ENCODE data around the gene LRRFIP2.
"Not testable (repeated sequence)": the region's sequence is repeated elsewhere in the genome, so short reads cannot be mapped to it uniquely, and the experiment has no call there.

Gene LRRFIP2, protein sequence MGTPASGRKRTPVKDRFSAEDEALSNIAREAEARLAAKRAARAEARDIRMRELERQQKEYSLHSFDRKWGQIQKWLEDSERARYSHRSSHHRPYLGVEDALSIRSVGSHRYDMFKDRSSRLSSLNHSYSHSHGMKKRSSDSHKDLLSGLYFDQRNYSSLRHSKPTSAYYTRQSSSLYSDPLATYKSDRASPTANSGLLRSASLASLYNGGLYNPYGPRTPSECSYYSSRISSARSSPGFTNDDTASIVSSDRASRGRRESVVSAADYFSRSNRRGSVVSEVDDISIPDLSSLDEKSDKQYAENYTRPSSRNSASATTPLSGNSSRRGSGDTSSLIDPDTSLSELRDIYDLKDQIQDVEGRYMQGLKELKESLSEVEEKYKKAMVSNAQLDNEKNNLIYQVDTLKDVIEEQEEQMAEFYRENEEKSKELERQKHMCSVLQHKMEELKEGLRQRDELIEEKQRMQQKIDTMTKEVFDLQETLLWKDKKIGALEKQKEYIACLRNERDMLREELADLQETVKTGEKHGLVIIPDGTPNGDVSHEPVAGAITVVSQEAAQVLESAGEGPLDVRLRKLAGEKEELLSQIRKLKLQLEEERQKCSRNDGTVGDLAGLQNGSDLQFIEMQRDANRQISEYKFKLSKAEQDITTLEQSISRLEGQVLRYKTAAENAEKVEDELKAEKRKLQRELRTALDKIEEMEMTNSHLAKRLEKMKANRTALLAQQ

DNA sequence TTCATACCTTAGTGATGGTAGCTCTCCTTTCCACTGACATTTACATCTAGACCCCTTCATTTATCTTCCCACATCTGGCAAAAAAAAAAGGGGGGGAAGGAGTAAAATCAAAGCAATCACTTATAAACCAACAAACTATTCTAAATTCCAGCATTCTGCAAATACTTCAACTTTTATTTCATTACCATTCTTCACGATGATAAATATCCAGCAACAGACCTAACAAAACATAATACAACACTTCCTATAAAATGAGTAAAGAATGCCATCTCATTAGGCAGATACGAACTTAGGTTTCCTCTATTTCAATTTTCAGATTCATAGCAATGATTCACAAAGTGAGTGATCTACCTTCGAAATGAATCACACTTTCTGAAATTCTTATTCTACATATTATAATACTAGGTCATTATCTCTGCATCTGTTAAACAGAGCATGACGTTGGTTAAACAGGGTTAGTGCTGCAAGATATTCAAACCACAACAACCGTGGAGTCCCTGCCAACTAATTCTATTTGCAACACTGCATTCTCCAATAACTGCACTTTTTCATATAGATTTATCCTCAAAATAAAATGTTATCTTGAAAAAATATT, at the start of gene LRRFIP2:
LRRFIP2 (minus strand) TSS at position 51 of the 595 bp plus-strand sequence. CDS start 25,599 bp downstream, outside the sequence.
- no peak for DNase-seq (ENCODE audit: low read depth)

- no peak for DNase-seq (ENCODE audit: low read depth)
Observed at GRCh38 chr3:37223576-37223975, 49.2 kb upstream of the LRRFIP2 start.

GRCh38 chr3:37223141-37223558, 48.8 kb upstream of the LRRFIP2 start:
- no peak for DNase-seq (ENCODE audit: low read depth)

GRCh38 chr3:37222542-37222941, 48.2 kb upstream of the LRRFIP2 start:
- DNase-seq (ENCODE audit: low read depth): not testable (repeated sequence)

- DNase-seq (ENCODE audit: low read depth): no peak
Observed at GRCh38 chr3:37221407-37221806, 47.0 kb upstream of the LRRFIP2 start.

DNA sequence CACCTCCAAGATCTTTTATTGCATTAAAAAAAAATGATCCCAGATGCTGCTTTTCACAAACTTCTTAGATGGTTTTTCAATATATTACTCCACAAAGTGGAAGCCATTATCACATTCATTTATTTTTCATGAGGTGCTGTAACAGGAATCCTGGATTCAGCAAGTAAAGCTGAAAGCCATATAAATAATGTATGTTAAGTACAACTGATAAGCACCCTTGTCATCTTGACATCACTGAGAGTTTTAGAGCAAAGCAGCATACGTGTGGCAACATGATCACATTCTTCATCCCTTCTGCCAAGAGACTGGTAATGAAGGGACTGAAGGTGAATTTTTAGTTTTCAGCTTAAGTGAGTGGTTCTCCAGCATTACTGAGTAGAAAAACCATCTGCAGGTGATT, 44.9 kb upstream of the LRRFIP2 start:
- DNase-seq (ENCODE audit: low read depth): no peak

DNA sequence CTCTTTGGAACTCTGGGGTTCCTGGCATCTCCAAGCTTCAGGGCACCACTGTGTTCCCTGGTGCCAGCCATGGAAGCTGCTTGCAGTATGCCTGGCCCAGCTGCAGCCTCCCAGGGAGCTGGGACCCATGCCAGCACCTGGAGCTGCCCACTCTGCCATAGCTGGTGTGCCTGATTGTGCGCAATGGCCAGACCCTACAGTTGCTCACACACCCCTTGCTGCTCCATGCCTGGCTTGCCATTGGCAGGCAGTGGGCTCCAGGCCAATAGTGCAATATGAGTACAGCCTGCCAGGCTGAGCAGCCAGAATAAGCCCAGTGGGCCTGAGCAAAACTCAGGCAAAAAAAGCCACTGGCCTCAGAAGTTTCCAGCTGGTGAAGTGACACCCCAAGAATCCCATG, 43.8 kb upstream of the LRRFIP2 start:
- no peak for DNase-seq (ENCODE audit: low read depth)

GRCh38 chr3:37217098-37217849, 42.9 kb upstream of the LRRFIP2 start:
- DNase-seq (ENCODE audit: low read depth): no peak

- no peak for DNase-seq (ENCODE audit: low read depth)
Observed at GRCh38 chr3:37216597-37217097, 42.3 kb upstream of the LRRFIP2 start.

DNA sequence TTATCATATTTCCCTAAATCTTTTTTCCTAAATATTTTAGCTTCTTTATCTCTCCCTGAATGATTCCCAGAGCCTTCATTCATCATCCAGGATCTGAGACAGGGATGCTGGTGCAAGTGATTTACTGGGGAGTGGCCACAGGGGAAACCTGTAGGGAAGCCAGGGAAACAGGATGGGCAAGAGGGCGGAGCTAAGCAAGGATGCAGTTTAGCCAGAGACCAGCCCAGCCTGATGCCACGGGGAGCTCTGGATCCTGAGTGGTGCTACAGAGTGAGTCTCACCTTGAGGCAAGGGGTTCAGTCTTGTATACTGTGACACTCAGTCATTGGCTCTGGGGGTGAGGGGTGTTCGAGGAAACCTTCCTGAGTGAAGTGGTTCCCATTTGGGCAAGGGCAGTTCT, 39.7 kb upstream of the LRRFIP2 start:
- no peak for DNase-seq (ENCODE audit: low read depth)

DNA sequence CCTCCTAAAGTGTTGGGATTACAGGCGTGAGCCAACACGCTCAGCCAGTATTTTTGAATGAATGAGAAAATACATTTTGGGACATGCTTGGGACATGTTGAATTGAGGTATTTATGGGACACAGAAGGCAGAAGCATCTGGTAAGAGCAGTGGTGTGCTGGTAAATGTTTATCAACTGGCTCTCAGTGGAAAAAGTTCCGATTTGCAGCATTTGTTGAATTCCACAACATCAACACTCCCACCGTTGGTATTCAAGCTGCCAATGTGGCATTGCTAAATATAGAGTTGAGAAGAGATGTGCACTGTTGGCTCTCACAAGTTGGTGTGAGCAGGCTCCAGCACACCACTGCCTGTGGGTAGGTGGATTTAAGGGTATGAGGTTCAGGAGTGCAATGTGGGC, 35.8 kb upstream of the LRRFIP2 start:
- DNase-seq (ENCODE audit: low read depth): no peak

DNA sequence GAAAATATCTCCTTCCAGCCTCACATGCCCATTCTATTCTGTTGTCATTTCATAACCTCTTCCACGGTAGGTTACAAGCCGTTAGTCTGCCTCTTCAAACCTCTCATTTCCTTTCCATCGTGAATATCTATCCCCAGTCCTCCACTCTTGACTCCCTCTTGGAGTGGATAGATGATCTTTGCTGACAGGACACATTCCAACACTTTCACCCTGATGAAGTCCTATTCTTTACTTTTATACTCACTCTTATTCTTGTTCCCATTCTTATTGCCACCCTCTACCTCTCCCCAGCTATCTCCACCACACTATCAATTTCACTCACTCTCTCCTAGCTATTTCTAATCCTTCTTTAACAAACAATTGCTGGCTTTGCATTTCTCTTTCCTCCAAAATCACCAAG, 34.2 kb upstream of the LRRFIP2 start:
- DNase-seq (ENCODE audit: low read depth): not testable (repeated sequence)

DNA sequence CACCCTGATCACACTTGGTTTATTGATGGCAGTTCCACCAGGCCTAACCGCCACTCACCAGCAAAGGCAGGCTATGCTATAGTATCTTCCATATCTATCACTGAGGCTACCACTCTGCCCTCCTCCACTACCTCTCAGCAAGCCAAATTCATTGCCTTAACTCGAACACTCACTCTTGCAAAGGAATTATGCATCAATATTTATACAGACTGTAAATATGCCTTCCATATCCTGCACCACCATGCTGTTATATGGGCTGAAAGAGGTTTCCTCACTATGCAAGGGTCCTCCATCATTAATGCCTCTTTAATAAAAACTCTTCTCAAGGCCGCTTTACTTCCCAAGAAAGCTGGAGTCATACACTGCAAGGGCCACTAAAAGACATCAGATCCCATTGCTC, 33.6 kb upstream of the LRRFIP2 start:
- DNase-seq (ENCODE audit: low read depth): not testable (repeated sequence)

- not testable (repeated sequence) for DNase-seq (ENCODE audit: low read depth)
Observed at GRCh38 chr3:37206041-37206440, 31.7 kb upstream of the LRRFIP2 start.

DNA sequence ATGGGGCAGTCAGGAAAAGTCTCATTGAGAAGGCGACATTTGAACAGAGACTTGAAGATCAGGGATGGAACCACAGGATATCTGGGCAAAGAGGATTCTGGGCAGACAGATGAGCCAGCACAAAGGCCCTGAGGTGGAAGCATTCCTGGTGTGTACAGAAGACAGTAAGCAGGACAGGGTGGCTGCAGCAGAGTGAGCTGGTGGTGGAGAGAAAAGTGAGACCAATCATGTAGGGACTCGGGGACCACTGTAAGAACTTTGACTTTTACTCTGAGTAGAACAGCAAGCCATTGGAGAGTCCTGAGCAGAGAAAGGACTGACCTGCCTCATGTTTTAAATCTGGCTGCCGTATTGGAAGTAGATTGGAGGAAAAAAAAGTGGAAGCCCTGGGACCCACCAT, 29.9 kb upstream of the LRRFIP2 start:
- no peak for DNase-seq (ENCODE audit: low read depth)

DNA sequence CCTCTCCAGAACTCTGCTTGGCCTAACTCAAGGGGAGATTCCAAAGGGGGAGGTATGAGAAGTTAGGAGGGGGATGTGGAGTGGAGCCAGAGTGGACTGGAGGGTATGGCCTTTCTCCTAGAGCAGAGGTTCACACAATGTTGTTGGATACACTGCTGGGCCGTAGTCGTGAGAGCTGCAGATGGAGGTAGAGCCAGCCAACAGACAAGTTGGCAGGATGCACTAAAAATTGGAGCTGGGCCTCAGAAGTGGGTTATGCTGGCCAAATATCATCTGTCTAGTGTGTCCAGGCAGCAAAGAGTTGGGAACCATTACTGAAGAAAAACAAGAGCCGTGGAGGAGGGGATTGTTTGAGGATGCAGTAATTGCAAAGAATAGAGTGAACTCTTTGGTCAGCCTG, 27.7 kb upstream of the LRRFIP2 start:
- no peak for DNase-seq (ENCODE audit: low read depth)

DNA sequence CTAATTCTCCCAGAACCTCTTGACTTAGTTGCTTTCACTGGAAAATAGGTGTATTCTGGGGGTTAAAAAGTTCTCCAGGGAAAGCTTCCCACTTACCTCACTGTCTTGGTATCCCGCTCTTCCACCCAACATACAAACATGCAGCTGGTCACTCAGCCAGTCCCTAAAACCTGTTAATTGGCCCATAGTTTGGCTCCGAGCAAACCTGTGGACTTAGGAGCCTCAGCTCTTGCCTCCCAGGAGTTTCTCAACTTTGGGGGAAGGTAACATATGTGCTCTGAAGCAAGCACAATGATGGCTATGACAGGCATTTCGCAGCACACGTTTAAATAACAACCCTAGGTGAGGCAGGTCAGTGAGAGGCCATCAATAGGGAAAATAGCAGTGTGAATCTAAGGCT, 25.8 kb upstream of the LRRFIP2 start:
- DNase-seq (ENCODE audit: low read depth): no peak

- DNase-seq (ENCODE audit: low read depth): no peak
Observed at GRCh38 chr3:37198996-37199395, 24.6 kb upstream of the LRRFIP2 start.

GRCh38 chr3:37198547-37198946, 24.2 kb upstream of the LRRFIP2 start:
- no peak for DNase-seq (ENCODE audit: low read depth)

GRCh38 chr3:37197810-37198371, 23.5 kb upstream of the LRRFIP2 start:
- DNase-seq (ENCODE audit: low read depth): no peak

DNA sequence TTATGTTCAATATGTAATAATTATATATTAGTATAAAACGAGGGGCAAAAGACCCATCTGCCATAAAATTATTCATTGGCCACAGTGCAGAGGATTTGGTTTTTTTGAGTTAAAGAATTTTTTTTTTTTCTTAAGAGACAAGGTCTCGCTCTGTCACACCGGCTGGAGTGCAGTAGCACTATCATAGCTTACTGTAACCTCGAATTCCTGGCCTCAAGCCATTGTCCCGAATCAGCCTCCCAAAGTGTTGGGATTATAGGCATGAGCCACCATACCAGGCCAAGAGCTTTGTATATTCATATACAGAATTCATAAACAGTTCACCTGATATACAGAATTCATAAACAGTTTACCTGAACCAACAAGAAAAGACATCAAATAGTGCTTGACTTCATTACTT, 20.2 kb upstream of the LRRFIP2 start:
- no peak for DNase-seq (ENCODE audit: low read depth)

- no peak for DNase-seq (ENCODE audit: low read depth)
Observed at GRCh38 chr3:37190667-37191066, 16.3 kb upstream of the LRRFIP2 start.

All from stimulated activated CD8-positive, alpha-beta memory T cell treated with anti-CD3 and anti-CD28 coated beads, Interleukin-12 subunit alpha, Interleukin-12 subunit beta, amount 100 ng/mL, for 1 hour (primary cell).